Muscle layer of colon (tissue), 2 donors: ENCODE data around the gene PALD1.
A peak's percentile ranks its signal among the peaks of the same experiment; 100 is the strongest.
"Not testable (repeated sequence)": the region's sequence is repeated elsewhere in the genome, so short reads cannot be mapped to it uniquely, and the experiment has no call there.

Source experiments
- H3K27ac ChIP-seq: one replicate; pipeline ENCODE4 v1.7.0; 2013; ENCODE audit warnings: low read depth, mild to moderate bottlenecking, low read length, moderate library complexity
- H3K27me3 ChIP-seq, 2 donors: one replicate each; pipeline ENCODE4 v1.7.0; 2013; ENCODE audit warnings: low read length in 2 of 2, mild to moderate bottlenecking in 2 of 2; ENCODE audit not compliant: insufficient read depth in 2 of 2, control insufficient read depth in 1 of 2
- H3K36me3 ChIP-seq: one replicate; pipeline ENCODE4 v1.7.0; 2013; ENCODE audit warnings: mild to moderate bottlenecking, low read length; ENCODE audit not compliant: insufficient read depth
- H3K4me1 ChIP-seq: one replicate; pipeline ENCODE4 v1.7.0; 2013; ENCODE audit warnings: mild to moderate bottlenecking, low read length; ENCODE audit not compliant: insufficient read depth
- H3K4me3 ChIP-seq, 2 donors: one replicate each; pipeline ENCODE4 v1.7.0; 2013; ENCODE audit warnings: low read length in 2 of 2, low read depth in 1 of 2, mild to moderate bottlenecking in 1 of 2, moderate library complexity in 1 of 2
- H3K9ac ChIP-seq: one replicate; pipeline ENCODE4 v1.7.0; 2013; ENCODE audit warnings: low read length
- H3K9me3 ChIP-seq: one replicate; pipeline ENCODE4 v1.7.0; 2013; ENCODE audit warnings: mild to moderate bottlenecking, low read length
- donor health status: abdominal sarcoma.
- donor health status: Adenocarcinoma of cecum.

PALD1 gene

DNA sequence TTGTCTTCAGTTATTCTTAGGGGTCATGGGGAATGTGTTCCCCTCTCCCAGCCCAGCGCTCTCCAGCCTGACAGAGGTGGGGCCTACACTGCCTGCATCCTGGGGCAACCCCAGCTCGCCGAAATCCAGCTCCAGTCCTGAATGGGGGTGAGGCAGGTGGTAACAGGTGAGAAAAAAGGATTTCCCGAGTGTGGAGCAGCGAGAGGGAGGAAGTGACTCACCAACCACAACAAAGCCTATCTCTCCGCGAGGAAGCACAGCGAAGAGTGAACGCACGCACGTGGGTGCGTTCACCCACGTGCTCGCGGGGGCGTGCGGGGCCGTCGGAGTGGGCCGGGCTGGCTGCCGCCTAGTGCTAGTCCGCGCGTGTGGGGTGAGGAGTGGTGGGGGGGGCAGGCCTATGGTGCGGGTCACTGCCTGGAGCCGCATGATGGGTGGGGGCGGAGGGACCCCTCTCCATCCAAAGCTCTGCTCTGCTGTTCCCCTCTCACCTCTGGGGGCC is 855 bp upstream of the PALD1 start:
- Histone ChIP-seq H3K27ac (no peak overlapping the region), H3K36me3 (no peaks in the 10 kb centered on the region), H3K4me1 (peaks cover 35% of the 10 kb centered on the region), H3K9me3 (no peaks in the 10 kb centered on the region), H3K27me3 (no peaks in the 10 kb centered on the region), H3K9ac (no peak overlapping the region), H3K4me3 (peak overlapping the region; percentile 55 to 64)

- H3K4me3 ChIP-seq = peak overlapping the region; percentile 55 to 64
- H3K4me1 ChIP-seq = peaks cover 40% of the 10 kb centered on the region
- H3K9me3 ChIP-seq = no peaks in the 10 kb centered on the region
- H3K36me3 ChIP-seq = no peaks in the 10 kb centered on the region
- no peak overlapping the region for H3K9ac ChIP-seq
- H3K27ac ChIP-seq = peak overlapping the region; percentile 4
- no peaks in the 10 kb centered on the region for H3K27me3 ChIP-seq
These were observed 606 bp downstream of the PALD1 start for GRCh38 chr10:70479165-70479581.

DNA sequence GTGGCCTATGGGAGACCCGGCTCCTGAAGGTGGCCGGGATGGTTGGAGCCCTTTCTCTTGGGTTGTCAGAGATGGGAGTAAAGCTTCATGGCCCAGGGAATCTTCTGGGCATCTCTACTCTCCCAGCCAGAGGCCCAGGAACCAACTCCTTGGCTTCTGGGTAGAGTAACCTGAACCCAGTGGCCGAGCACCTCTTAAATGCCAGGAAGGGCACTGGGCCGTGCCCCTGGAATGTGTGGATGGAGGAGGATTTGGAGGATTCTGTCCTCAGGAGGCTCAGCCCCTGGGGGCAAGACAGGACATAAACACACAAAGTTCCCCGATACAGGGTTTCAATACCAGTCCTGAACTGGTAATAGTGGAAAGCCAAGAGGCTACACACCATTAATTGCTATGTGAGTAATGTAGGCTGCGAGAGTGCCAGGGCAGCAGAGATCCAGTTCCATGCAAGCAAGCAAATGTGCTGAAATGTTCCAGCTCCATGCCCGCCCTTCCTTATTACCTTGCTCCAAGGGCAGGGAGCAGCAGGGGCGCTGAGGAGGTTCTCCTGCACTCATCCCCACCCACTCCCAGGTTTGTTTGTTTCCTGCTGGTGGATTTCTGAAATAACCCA is 1.2 kb downstream of the PALD1 start:
- H3K9me3 ChIP-seq = no peaks in the 10 kb centered on the region
- peak overlapping the region in 1 of 2 donors; percentile 55 for H3K4me3 ChIP-seq
- no peak overlapping the region for H3K27ac ChIP-seq
- H3K4me1 ChIP-seq = peaks cover 40% of the 10 kb centered on the region
- H3K36me3 ChIP-seq = no peaks in the 10 kb centered on the region
- no peak overlapping the region for H3K9ac ChIP-seq
- no peaks in the 10 kb centered on the region for H3K27me3 ChIP-seq

- Histone ChIP-seq H3K9ac (no peak overlapping the region), H3K4me3 (no peak overlapping the region), H3K27me3 (no peaks in the 10 kb centered on the region), H3K27ac (no peak overlapping the region), H3K9me3 (no peaks in the 10 kb centered on the region), H3K4me1 (peaks cover 40% of the 10 kb centered on the region), H3K36me3 (no peaks in the 10 kb centered on the region)
These were observed 1.8 kb downstream of the PALD1 start for GRCh38 chr10:70480239-70480861.

DNA sequence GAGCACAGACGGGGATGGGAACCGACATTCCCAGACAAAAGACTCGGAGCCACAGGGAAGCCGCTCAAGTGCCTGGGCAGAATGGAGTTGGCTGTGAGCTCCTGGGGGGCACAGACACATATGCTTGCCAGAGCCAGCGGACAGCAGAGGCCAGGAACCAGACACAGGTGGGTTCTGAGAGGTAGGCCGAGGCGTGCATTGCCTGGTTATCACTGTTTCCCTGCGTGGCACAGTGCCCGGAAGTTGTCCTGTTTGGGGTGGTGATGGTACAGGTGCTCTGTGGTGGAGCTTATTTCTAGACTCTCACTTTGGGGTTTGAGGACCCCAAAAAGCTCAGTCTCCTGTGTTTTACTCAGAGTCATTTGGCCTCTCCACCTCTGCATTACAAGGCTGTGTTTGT is 2.5 kb downstream of the PALD1 start:
- Histone ChIP-seq H3K4me1 (peaks cover 40% of the 10 kb centered on the region), H3K4me3 (no peak overlapping the region), H3K9ac (no peak overlapping the region)

DNA sequence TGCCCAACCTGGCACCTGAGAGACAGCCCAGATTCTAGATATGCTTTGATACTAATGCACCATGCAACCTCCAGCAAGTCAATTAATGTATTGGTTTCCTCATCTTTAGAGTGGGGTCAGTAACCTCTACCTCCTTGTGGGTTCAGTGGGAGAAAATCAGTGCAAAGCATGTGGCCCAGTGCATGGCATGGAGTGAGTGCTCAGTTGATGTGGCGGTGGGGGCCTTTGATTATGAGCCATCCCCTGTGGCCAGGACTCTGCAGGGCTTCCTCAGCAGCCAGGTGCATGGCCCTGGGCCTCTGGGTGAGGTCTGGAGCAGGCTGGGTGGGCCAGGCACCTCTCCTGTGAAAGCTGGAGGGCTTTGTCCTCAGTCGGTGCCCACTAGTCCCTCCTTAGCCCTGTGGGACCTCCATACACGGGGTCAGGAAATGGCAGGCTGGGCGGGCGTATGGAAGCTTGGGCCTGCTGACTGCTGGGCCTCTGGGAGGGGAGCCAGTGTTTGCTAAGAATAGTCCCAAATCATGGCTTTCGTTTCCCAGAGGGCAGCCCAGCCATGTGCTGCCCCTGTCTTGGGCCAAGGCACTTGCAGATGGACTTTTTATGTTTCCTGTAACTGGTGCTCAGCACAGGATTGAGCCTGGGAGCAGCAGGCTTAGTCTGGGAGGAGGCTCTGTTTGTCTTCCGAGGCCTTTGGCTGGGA is 3.4 kb downstream of the PALD1 start:
- H3K4me3 ChIP-seq = no peak overlapping the region
- peak overlapping the region; percentile 66 for H3K27ac ChIP-seq
- peaks cover 40% of the 10 kb centered on the region for H3K4me1 ChIP-seq
- H3K36me3 ChIP-seq = no peaks in the 10 kb centered on the region
- no peaks in the 10 kb centered on the region for H3K9me3 ChIP-seq
- H3K9ac ChIP-seq = no peak overlapping the region
- no peaks in the 10 kb centered on the region for H3K27me3 ChIP-seq

More for the DNA sequence above, 2.5 kb downstream of the PALD1 start:
- Histone ChIP-seq H3K27me3 (no peaks in the 10 kb centered on the region), H3K27ac (no peak overlapping the region), H3K36me3 (no peaks in the 10 kb centered on the region), H3K9me3 (no peaks in the 10 kb centered on the region)

DNA sequence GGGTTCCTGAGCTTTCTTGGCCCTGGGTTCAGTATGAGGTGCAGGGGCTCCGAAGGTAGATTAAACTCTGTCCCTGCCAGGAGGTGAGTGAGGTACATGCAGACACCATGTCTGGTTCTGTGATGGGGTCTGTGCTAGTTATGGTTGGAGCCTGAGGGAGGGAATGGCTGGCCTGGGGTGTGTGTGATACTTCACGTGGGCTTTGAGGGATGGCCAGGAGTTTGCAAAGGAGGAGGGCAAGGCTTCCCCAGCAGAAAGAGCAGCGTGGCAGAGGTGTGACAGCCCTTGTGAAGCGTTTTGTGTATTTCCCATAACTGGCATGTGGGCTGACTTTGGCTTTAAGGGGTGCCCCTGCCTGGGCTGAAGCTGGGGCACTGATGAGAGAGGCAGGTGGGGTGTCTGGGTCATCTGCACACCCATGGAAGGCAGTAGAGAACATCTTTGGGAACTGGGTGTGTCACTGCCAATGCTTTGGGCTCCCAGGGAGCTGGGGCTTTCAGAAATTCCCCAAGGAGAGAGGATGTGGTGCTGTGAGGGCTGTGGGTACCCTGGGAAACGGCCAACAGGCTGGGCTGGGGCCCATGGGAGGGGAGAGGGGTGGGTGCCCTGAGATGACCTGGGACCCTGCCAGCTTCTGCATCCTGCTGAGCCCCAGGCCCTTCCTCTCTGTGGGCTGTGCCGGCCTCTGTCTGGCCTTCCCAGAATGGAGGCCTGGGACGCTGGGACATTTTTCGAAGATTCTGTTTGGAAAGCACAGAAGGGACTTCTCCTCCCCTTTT is 4.6 kb downstream of the PALD1 start:
- H3K9ac ChIP-seq = no peak overlapping the region
- peaks cover 33% of the 10 kb centered on the region for H3K4me1 ChIP-seq
- H3K9me3 ChIP-seq = no peaks in the 10 kb centered on the region
- H3K4me3 ChIP-seq = no peak overlapping the region
- H3K27ac ChIP-seq = peak overlapping the region; percentile 66
- H3K27me3 ChIP-seq = no peaks in the 10 kb centered on the region
- H3K36me3 ChIP-seq = no peaks in the 10 kb centered on the region

DNA sequence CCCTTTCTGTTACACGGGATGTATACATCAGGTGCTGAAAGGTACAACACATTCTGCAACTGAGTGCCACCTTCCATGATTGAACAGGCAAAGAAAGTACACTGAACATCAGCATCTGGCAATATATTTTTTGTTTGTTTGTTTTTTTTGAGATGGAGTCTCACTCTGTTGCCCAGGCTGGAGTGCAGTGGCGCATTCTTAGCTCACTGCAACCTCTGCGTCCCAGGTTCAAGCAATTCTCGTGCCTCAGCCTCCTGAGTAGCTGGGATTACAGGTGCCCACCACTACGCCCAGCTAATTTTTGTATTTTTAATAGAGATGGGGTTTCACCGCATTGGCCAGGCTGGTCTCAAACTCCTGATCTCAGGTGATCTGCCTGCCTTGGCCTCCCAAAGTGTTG is 5.3 kb downstream of the PALD1 start:
- peaks cover 33% of the 10 kb centered on the region for H3K4me1 ChIP-seq
- H3K9ac ChIP-seq, H3K27me3 ChIP-seq, H3K9me3 ChIP-seq, H3K27ac ChIP-seq, H3K4me3 ChIP-seq, H3K36me3 ChIP-seq: not testable (repeated sequence)

- Histone ChIP-seq H3K36me3 (no peaks in the 10 kb centered on the region), H3K4me1 (peaks cover 14% of the 10 kb centered on the region), H3K27me3 (no peaks in the 10 kb centered on the region), H3K9ac (no peak overlapping the region), H3K4me3 (no peak overlapping the region), H3K27ac (no peak overlapping the region), H3K9me3 (no peaks in the 10 kb centered on the region)
These were observed 9.3 kb downstream of the PALD1 start for GRCh38 chr10:70487824-70488223.

DNA sequence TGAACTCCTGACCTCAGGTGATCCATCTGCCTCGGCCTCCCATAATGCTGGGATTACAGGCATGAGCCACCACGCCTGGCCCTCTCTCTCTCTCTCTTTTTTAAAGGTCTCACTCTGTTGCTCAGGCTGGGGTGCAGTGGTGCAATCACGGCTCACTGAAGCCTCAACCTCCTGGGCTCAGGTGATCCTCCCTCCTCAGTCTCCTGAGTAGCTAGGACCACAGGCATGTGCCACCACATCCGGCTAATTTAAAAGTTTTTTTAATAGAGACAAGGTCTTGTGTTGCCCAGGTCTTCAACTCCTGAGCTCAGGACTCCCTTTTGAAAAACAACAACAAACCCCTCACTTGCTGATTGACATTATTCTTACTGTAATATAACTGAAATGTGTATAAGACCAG is 11.6 kb downstream of the PALD1 start:
- Histone ChIP-seq H3K27ac (no peak overlapping the region), H3K36me3 (no peaks in the 10 kb centered on the region), H3K9me3 (no peaks in the 10 kb centered on the region), H3K4me3 (no peak overlapping the region), H3K4me1 (peaks cover 10% of the 10 kb centered on the region), H3K27me3 (no peaks in the 10 kb centered on the region), H3K9ac (no peak overlapping the region)

DNA sequence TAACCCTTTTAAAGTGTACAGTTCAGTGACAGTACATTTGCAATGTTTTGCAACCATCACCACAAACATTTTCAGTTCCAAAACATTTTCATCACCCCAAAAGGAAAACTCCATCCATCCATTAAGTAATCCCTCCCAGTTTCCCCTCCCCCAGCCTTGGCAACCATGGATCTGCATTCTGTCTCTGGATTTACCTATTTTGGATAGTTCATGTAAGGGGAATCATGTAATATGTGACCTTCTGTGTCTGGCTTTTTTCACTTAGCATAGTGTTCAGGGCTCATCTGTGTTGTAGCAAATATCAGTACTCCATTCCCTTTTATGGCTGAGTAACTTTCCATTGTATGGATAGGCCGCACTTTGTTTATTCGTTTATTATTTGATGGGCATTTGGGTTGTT is 13.0 kb downstream of the PALD1 start:
- H3K9ac ChIP-seq = no peak overlapping the region
- peaks cover 10% of the 10 kb centered on the region for H3K4me1 ChIP-seq
- H3K27me3 ChIP-seq = no peaks in the 10 kb centered on the region
- no peaks in the 10 kb centered on the region for H3K36me3 ChIP-seq
- no peak overlapping the region for H3K4me3 ChIP-seq
- H3K9me3 ChIP-seq = no peaks in the 10 kb centered on the region
- H3K27ac ChIP-seq = peak overlapping the region; percentile 30
